MG63 (cell line): Measurements from ENCODE around the gene GPX4. TPM values are rescaled to one million over a fixed set of nuclear protein-coding genes. Genes with fewer than 3 reads are reported as not detected.

ENCODE experiments used
- DNase-seq: peaks from one replicate; pipeline ENCODE4 v3.0.0-alpha.2; 2020
- H3K27me3 ChIP-seq: fragments of 250-450 bp; sonication (Bioruptor Pico); 2 replicates; pipeline ENCODE4 v1.5.1; 2020; ENCODE audit warnings: mild to moderate bottlenecking, moderate library complexity
- H3K36me3 ChIP-seq: fragments of 250-450 bp; sonication (Bioruptor Pico); 2 replicates; pipeline ENCODE4 v1.5.1; 2020; ENCODE audit warnings: mild to moderate bottlenecking, moderate library complexity
- H3K4me3 ChIP-seq: fragments of 250-450 bp; sonication (Bioruptor Pico); 2 replicates; pipeline ENCODE4 v1.5.1; 2020; ENCODE audit warnings: mild to moderate bottlenecking, moderate library complexity
- H3K9me3 ChIP-seq: fragments of 250-450 bp; sonication (Bioruptor Pico); 2 replicates; pipeline ENCODE4 v1.5.1; 2020; ENCODE audit warnings: mild to moderate bottlenecking, moderate library complexity
- total RNA-seq: library from RNA; depleted of rRNA; stranded (reverse); fragments of >200 nt; shearing (Covaris generic); gene quantifications from 2 replicates; pipeline ENCODE4 v1.2.3, GENCODE V29; 2014; ENCODE audit warnings: low replicate concordance

The GPX4 gene
- total RNA-seq, 1 experiment from 2014 or later: 293 TPM

GRCh38 chr19:1090731-1091543 lies 12.9 kb upstream of the GPX4 start:
- DNase-seq: no peak
- H3K27me3 ChIP-seq: no peaks in the 10 kb centered on the region
- peaks cover 6% of the 10 kb centered on the region for H3K36me3 ChIP-seq
- no peak overlapping the region for H3K4me3 ChIP-seq
- H3K9me3 ChIP-seq: no peaks in the 10 kb centered on the region

DNA sequence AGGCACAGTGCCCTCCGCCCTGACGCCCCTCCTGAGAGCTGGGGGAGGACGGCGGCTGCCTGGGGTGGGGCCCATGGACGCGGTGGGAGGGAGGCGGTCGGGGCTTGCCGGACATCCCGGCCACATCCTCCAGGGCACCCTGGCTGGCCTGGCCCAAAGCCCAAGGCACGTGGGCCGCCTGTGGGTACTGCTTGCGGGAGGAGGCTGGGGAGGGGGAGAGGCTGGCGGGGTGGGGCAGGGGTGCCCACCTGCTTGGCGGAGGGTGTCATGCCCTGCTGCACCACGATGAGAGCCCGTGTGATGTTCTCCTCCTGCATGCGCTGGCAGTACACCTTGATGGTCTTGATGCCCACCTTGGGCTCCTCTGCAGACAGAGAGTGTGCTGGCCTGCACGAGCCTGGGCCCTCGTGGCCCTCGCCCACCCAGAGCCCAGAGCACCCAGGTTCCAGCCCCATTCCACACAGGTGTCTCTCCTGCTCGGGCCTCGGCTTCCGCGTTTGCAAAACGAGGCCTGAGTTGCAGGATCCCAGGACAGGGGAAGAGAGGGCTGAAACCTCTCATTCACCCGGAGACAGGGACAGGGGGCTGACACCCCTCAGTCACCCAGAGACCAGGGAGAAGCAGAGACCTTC lies 12.1 kb upstream of the GPX4 start:
- Histone ChIP-seq H3K36me3 (peaks cover 6% of the 10 kb centered on the region), H3K27me3 (no peaks in the 10 kb centered on the region), H3K9me3 (no peaks in the 10 kb centered on the region), H3K4me3 (no peak overlapping the region)
- no peak for DNase-seq

GRCh38 chr19:1093330-1093729 lies 10.5 kb upstream of the GPX4 start:
- no peak overlapping the region for H3K4me3 ChIP-seq
- H3K27me3 ChIP-seq: no peaks in the 10 kb centered on the region
- H3K36me3 ChIP-seq: peaks cover 6% of the 10 kb centered on the region
- no peak for DNase-seq
- no peaks in the 10 kb centered on the region for H3K9me3 ChIP-seq

DNA sequence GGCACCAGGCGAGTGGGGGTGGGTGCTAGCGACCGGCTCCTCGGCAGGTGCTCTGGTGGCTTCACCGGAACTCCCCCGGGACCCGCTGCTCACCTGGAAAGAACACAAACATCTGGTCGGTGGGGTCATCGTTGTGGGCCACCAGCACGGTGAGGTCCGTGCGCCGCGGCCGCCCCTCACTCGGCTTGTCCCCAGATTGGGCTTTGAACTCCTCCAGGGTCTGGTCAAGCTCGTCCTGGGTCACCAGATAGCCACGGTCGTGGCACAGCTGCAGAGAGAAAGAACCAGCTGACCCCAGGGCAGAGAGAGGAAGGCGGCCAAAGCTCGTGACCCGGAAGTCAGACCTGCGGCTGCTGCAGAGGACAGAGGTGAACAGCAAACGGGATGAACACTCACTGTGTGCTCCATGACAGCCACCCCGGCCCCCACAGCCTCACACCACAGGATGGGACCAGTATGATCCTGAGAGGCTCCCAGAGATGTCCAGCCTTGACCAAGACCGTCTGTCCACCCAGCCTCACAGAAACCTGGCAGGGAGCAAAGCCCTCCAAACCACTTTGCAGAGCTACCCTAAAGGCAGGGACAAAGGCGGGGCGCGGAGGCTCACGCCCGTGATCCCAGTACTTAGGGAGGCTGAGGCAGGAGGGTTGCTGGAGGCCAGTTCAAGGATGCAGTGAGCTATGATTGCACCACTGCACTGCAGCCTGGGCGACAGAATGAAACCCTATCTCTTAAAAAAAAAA lies 9.8 kb upstream of the GPX4 start:
- Histone ChIP-seq H3K9me3 (no peaks in the 10 kb centered on the region), H3K27me3 (no peaks in the 10 kb centered on the region), H3K36me3 (peaks cover 6% of the 10 kb centered on the region), H3K4me3 (peak overlapping the region; percentile 82)
- DNase-seq: no peak

GRCh38 chr19:1094655-1094977 lies 9.2 kb upstream of the GPX4 start:
- no peaks in the 10 kb centered on the region for H3K9me3 ChIP-seq
- peaks cover 6% of the 10 kb centered on the region; the same call in 1 of the 2 replicates for H3K36me3 ChIP-seq
- H3K27me3 ChIP-seq: no peaks in the 10 kb centered on the region
- no peak for DNase-seq
- H3K4me3 ChIP-seq: peak overlapping the region; percentile 82

DNA sequence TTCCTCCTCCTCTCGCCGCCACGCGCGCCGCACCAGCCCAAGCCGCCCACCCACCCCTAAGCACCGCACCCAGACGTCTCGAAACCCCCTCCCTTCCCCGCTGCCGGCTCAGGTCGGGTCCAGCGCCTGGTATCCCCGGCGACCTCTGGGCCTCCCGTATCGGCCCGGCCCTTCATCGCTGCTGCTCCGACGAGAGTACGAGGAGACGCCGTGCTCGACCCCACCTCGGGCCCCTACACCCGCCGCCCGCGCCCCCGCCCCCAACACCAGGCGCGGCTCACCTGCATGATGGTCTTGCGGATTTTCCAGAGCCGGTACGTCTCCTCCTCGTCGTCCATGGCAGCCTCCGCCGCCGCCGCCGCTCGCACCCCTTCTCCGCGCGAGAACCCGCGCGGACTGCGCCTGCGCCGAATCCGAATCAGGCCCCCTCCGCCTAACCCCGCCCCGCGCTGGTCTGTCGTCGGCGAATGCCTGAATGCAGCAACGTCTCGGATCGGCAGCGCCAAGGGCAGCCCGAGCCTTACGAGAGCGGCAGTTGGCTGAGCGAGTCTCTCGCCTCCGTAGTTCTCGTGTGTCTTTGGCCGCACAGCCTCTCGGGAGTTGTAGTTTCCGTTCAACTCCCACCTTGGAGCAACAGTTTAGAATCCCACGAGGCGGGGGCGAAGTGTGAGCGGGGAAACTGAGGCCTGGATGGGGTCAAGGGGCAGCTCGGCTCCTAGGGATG lies 8.7 kb upstream of the GPX4 start, which contains the start of gene POLR2E:
POLR2E (minus strand) TSS at position 398 of the 724 bp plus-strand sequence; CDS start at position 338, 60 bp downstream.
- H3K9me3 ChIP-seq: peaks cover 1% of the 10 kb centered on the region; the same call in 1 of the 2 replicates
- H3K27me3 ChIP-seq: no peaks in the 10 kb centered on the region
- H3K4me3 ChIP-seq: peak within 1 kb of the TSS; percentile 82
- H3K36me3 ChIP-seq: peaks cover 6% of the 10 kb centered on the region; the same call in 1 of the 2 replicates
- DNase-seq: peak; percentile 91

DNA sequence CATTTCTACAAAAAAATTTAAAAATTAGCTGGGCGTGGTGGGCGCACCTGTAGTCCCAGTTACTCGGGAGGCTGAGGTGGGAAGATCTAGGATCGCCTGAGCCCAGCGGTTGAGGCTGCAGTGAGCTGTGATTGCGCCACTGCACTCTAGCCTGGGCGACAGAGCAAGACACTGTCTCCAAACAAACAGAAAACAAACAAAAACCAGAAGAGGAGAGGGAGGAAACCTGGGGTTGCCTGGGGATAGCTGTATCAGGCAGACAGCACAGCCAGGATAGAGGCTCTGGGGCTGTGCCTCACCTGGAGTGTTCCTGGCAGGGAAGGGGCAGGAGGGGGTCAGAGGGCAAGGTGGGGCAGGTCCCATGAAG lies 6.0 kb upstream of the GPX4 start:
- no peaks in the 10 kb centered on the region for H3K27me3 ChIP-seq
- no peak for DNase-seq
- no peak overlapping the region for H3K4me3 ChIP-seq
- no peaks in the 10 kb centered on the region for H3K36me3 ChIP-seq
- peaks cover 1% of the 10 kb centered on the region; the same call in 1 of the 2 replicates for H3K9me3 ChIP-seq

- no peaks in the 10 kb centered on the region for H3K36me3 ChIP-seq
- peak; percentile 51 for DNase-seq
- H3K4me3 ChIP-seq: no peak overlapping the region
- H3K27me3 ChIP-seq: no peaks in the 10 kb centered on the region
- H3K9me3 ChIP-seq: peaks cover 1% of the 10 kb centered on the region; the same call in 1 of the 2 replicates
Measured at GRCh38 chr19:1098177-1099051, 5.4 kb upstream of the GPX4 start.

GRCh38 chr19:1101337-1101698 lies 2.5 kb upstream of the GPX4 start:
- Histone ChIP-seq H3K9me3 (peaks cover 1% of the 10 kb centered on the region; the same call in 1 of the 2 replicates), H3K4me3 (no peak overlapping the region), H3K36me3 (no peaks in the 10 kb centered on the region; the same call in 1 of the 2 replicates), H3K27me3 (no peaks in the 10 kb centered on the region)
- no peak for DNase-seq

DNA sequence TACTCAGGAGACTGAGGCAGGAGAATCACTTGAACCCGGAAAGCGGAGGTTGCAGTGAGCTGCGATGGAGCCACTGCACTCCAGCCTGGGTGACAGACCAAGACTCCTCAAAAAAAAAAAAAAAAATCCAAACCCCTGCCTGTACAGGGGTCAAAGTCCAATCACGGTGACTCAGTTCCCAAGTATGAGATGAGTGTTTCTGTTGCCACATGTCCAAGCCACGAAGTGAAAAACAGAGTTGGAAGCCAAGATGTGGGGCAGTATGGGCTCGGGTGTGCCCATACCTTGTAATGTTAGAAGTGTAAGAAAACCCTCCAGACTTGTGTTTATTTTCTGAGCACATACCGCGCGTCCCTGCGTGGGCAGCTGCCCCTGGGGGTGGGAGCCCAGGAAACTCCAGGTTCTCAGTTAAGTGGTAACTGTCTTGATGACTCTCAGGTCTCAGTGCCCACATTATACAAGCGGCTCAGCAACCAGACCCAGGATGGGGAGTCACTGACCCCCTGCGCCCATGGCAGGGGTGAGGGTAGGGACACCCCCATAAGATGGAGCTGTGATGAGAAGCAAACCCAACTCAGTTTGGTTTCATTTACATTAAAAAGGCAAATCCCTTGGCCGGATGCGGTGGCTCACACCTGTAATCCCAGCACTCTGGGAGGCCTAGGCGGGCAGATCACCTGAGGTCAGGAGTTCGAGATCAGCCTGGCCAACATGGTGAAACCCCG lies 1.2 kb upstream of the GPX4 start:
- H3K4me3 ChIP-seq: no peak overlapping the region
- H3K36me3 ChIP-seq: peaks cover 4% of the 10 kb centered on the region
- H3K9me3 ChIP-seq: peaks cover 1% of the 10 kb centered on the region; the same call in 1 of the 2 replicates
- DNase-seq: peak; percentile 90
- H3K27me3 ChIP-seq: no peaks in the 10 kb centered on the region

DNA sequence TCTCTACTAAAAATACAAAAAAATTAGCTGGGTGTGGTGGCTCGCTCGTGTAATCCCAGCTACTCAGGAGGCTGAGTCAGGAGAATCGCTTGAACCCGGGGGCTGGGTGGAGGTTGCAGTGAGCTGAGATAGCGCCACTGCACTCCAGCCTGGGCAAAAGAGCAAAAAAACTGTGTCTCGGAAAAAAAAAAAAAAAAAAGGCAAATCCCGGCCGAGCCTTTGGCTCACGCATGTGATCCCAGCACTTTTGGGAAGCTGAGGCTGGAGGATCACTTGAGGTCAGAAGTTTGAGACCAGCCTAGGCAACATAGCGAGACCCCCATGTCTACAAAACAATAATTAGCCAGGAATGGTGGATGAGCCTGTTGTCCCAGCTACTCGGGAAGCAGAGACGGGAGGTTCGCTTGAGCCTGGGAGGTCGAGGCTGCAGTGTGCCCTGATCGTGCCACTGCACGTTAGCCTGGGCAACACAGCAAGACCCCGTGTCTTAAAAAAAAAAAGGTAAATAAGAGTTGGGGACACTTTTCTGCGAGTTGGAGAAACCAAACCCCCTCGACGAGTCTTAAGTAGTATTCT lies 574 bp upstream of the GPX4 start:
- H3K27me3 ChIP-seq: no peaks in the 10 kb centered on the region
- peak; percentile 40 for DNase-seq
- H3K4me3 ChIP-seq: peak overlapping the region; percentile 26
- peaks cover 4% of the 10 kb centered on the region for H3K36me3 ChIP-seq
- H3K9me3 ChIP-seq: peaks cover 1% of the 10 kb centered on the region; the same call in 1 of the 2 replicates

- H3K4me3 ChIP-seq: peak overlapping the region; percentile 62
- peaks cover 4% of the 10 kb centered on the region for H3K36me3 ChIP-seq
- H3K9me3 ChIP-seq: peaks cover 1% of the 10 kb centered on the region; the same call in 1 of the 2 replicates
- H3K27me3 ChIP-seq: no peaks in the 10 kb centered on the region
- peak; percentile 74 for DNase-seq
Measured at GRCh38 chr19:1104311-1105007, 665 bp downstream of the GPX4 start.

GRCh38 chr19:1105008-1105872 lies 1.4 kb downstream of the GPX4 start:
- Histone ChIP-seq H3K27me3 (no peaks in the 10 kb centered on the region), H3K9me3 (no peaks in the 10 kb centered on the region), H3K4me3 (peak overlapping the region; percentile 62), H3K36me3 (peaks cover 4% of the 10 kb centered on the region)
- DNase-seq: peak; percentile 22
